Measurements from ENCODE around the gene C8G. TPM values are rescaled to one million over a fixed set of nuclear protein-coding genes. Genes with fewer than 3 reads are reported as not detected.

Gene C8G
- total RNA-seq, 1 experiment from 2014 or later: 2.1 TPM

DNA sequence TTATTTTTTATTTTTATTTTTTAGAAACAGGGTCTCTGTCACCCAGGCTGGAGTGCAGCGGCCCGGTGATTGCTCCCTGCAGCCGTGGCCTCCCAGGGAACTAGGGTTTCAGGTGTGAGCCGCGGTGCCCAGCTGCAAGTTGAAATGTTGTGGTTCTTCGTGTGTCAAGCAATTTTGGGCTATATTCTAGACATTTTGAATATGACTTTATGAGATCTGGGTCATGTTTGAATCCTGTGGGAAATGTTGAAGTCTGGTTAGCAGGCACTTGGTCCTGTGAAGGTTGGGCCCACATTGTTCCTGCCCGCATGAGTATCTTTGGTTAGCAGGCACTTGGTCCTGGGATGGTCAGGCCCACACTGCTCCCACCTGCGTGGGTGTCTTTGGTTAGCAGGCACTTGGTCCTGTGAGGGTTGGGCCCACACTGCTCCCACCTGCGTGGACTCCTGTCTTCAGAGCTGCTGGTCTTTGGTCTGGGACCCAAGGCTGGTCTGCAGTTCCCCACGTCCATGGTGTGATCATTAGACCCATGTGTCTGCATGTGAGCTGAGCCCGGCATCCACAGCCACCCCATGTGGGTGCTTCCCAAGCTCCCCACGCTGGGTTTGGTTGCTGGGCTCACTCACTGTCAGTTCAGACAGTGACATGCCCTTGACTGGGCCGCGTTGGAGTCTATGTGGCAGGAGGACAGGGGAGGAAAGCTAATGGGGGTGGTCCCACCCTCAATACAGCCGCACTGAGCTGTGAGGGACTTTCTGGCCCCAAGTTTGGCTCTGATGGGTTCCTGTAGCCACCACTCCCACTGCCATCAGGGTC lies 7.6 kb upstream of the C8G start:
- no peak overlapping the region for H3K27ac ChIP-seq (ENCODE audit: low read depth, low read length)
- TF ChIP-seq YY1 (IDR thresholded peaks at IDR 0.05; ENCODE audit: extremely low read depth, insufficient replicate concordance, low read depth, low read length) (no peak), ZNF274 (IDR thresholded peaks at IDR 0.05; ENCODE audit: low read depth, low read length) (no peak), EZH2 (IDR thresholded peaks at IDR 0.05) (no peak), POLR2A (IDR thresholded peaks at IDR 0.05; ENCODE audit: borderline replicate concordance, extremely low read depth, insufficient read depth, insufficient read length) (no peak), SP1 (IDR thresholded peaks at IDR 0.05; ENCODE audit: low read depth) (no peak), EZH2phosphoT487 (IDR thresholded peaks at IDR 0.05; ENCODE audit: borderline replicate concordance) (no peak)
- ATAC-seq: no peak
- no peak overlapping the region for H3K4me2 ChIP-seq (ENCODE audit: low read length)
- ChIA-PET RAD21 (ENCODE audit: low non-redundant PET in 1 of 2, low total read pairs in 2 of 2, uncharacterized antibody in 2 of 2, unreplicated experiment in 2 of 2) (no interaction called here), CTCF (interaction anchor here (1.8 kb wide), 1 partner anchor 11 kb away, joined by 5 read pairs; no protein-coding TSS in a partner anchor), POLR2A (interaction anchor here (0.7 kb wide), 1 partner anchor 11 kb away, joined by 3 read pairs; no protein-coding TSS in a partner anchor)
- no peaks in the 10 kb centered on the region for H3K27me3 ChIP-seq (ENCODE audit: insufficient read depth, low read length)
- no peaks in the 10 kb centered on the region for H3K9me3 ChIP-seq (ENCODE audit: control insufficient read depth in 1 of 2, insufficient read depth in 1 of 2, low read depth in 1 of 2, low read length in 2 of 2)
- H3K79me2 ChIP-seq (ENCODE audit: insufficient read depth, low read length): peaks cover 2% of the 10 kb centered on the region; the same call in 1 of the 2 replicates
- no peak overlapping the region for H3K4me3 ChIP-seq (replicated peaks in 1 of 2; ENCODE audit: low read depth in 1 of 2, low read length in 2 of 2)
- intact Hi-C loops (cut with micrococcal nuclease): no loop called here
- no peaks in the 10 kb centered on the region for H4K20me1 ChIP-seq (ENCODE audit: insufficient read depth)
- H3K9ac ChIP-seq (ENCODE audit: low read length): no peak overlapping the region
- no peaks in the 10 kb centered on the region for H3K9me2 ChIP-seq (ENCODE audit: insufficient read depth)
- BruUV-seq (replicated peaks): no TSS peak
- no peak for DNase-seq (ENCODE audit: low read depth, low spot score)
- no peak overlapping the region for H2AFZ ChIP-seq (ENCODE audit: low read depth, low read length, poor library complexity, severe bottlenecking)
- H3K4me1 ChIP-seq (ENCODE audit: control insufficient read depth in 1 of 2, insufficient read depth in 2 of 2, low read length in 2 of 2): no peaks in the 10 kb centered on the region
- H3K36me3 ChIP-seq (ENCODE audit: control insufficient read depth in 1 of 2, insufficient read depth in 2 of 2, low read length in 2 of 2): peaks cover 10 to 15% of the 10 kb centered on the region in 2 experiments; a peak in 3 of 4 replicates

GRCh38 chr9:136939431-136939995 lies 5.5 kb upstream of the C8G start:
- Histone ChIP-seq H3K79me2 (ENCODE audit: insufficient read depth, low read length) (peaks cover 20% of the 10 kb centered on the region), H3K9me2 (ENCODE audit: insufficient read depth) (no peaks in the 10 kb centered on the region), H4K20me1 (ENCODE audit: insufficient read depth) (no peaks in the 10 kb centered on the region), H3K27ac (ENCODE audit: low read depth, low read length) (no peak overlapping the region), H3K36me3 (ENCODE audit: control insufficient read depth in 1 of 2, insufficient read depth in 2 of 2, low read length in 2 of 2) (peaks cover 12 to 15% of the 10 kb centered on the region in 2 experiments; a peak in 3 of 4 replicates), H3K4me2 (ENCODE audit: low read length) (no peak overlapping the region), H3K4me1 (ENCODE audit: control insufficient read depth in 1 of 2, insufficient read depth in 2 of 2, low read length in 2 of 2) (peaks cover 4 to 10% of the 10 kb centered on the region in 2 experiments; a peak in 2 of 4 replicates), H3K9ac (ENCODE audit: low read length) (no peak overlapping the region), H3K9me3 (ENCODE audit: control insufficient read depth in 1 of 2, insufficient read depth in 1 of 2, low read depth in 1 of 2, low read length in 2 of 2) (no peaks in the 10 kb centered on the region), H3K27me3 (ENCODE audit: insufficient read depth, low read length) (no peaks in the 10 kb centered on the region), H2AFZ (ENCODE audit: low read depth, low read length, poor library complexity, severe bottlenecking) (no peak overlapping the region), H3K4me3 (replicated peaks in 1 of 2; ENCODE audit: low read depth in 1 of 2, low read length in 2 of 2) (no peak overlapping the region)
- no TSS peak for BruUV-seq (replicated peaks)
- ChIA-PET CTCF (no interaction called here), POLR2A (no interaction called here), RAD21 (ENCODE audit: low non-redundant PET in 1 of 2, low total read pairs in 2 of 2, uncharacterized antibody in 2 of 2, unreplicated experiment in 2 of 2) (no interaction called here)
- no peak for ATAC-seq
- DNase-seq (ENCODE audit: low read depth, low spot score): no peak
- intact Hi-C loops (cut with micrococcal nuclease): no loop called here
- TF ChIP-seq EZH2phosphoT487 (IDR thresholded peaks at IDR 0.05; ENCODE audit: borderline replicate concordance) (no peak), ATF3 (IDR thresholded peaks at IDR 0.05) (no peak), ZNF274 (IDR thresholded peaks at IDR 0.05; ENCODE audit: low read depth, low read length) (no peak), CEBPB (IDR thresholded peaks at IDR 0.05; ENCODE audit: low read depth) (no peak), ZFX (IDR thresholded peaks at IDR 0.05) (no peak), SRF (IDR thresholded peaks at IDR 0.05; ENCODE audit: low read depth) (no peak), RAD21 (IDR thresholded peaks at IDR 0.05; ENCODE audit: low read depth) (no peak), SIN3A (IDR thresholded peaks at IDR 0.05; ENCODE audit: low read depth) (no peak), EZH2 (IDR thresholded peaks at IDR 0.05) (no peak)
- TF ChIP-seq, protein P1, sequence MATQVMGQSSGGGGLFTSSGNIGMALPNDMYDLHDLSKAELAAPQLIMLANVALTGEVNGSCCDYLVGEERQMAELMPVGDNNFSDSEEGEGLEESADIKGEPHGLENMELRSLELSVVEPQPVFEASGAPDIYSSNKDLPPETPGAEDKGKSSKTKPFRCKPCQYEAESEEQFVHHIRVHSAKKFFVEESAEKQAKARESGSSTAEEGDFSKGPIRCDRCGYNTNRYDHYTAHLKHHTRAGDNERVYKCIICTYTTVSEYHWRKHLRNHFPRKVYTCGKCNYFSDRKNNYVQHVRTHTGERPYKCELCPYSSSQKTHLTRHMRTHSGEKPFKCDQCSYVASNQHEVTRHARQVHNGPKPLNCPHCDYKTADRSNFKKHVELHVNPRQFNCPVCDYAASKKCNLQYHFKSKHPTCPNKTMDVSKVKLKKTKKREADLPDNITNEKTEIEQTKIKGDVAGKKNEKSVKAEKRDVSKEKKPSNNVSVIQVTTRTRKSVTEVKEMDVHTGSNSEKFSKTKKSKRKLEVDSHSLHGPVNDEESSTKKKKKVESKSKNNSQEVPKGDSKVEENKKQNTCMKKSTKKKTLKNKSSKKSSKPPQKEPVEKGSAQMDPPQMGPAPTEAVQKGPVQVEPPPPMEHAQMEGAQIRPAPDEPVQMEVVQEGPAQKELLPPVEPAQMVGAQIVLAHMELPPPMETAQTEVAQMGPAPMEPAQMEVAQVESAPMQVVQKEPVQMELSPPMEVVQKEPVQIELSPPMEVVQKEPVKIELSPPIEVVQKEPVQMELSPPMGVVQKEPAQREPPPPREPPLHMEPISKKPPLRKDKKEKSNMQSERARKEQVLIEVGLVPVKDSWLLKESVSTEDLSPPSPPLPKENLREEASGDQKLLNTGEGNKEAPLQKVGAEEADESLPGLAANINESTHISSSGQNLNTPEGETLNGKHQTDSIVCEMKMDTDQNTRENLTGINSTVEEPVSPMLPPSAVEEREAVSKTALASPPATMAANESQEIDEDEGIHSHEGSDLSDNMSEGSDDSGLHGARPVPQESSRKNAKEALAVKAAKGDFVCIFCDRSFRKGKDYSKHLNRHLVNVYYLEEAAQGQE (IDR thresholded peaks at IDR 0.05; ENCODE audit: low read depth): no peak
